Kidney epithelial cell (primary cell): ENCODE results near the gene REN. TPM values are rescaled to one million over a fixed set of nuclear protein-coding genes. Genes with fewer than 3 reads are reported as not detected.

Source experiments
- DNase-seq: peaks from one replicate; pipeline ENCODE4 v3.0.0-alpha.2; 2010; ENCODE audit warnings: low read depth
- H3K27me3 ChIP-seq: 2 replicates; pipeline ENCODE4 v1.6.0; 2011; ENCODE audit warnings: low read length; ENCODE audit not compliant: control insufficient read depth, insufficient read depth
- H3K36me3 ChIP-seq: 2 replicates; pipeline ENCODE4 v1.5.1; 2011; ENCODE audit warnings: low read length; ENCODE audit not compliant: control insufficient read depth, insufficient read depth
- H3K4me3 ChIP-seq: 2 replicates; pipeline ENCODE4 v1.5.1; 2011; ENCODE audit warnings: low read depth, mild to moderate bottlenecking, control low read depth, low read length
- CTCF ChIP-seq: IDR thresholded peaks from 2 replicates; pipeline ENCODE4 v1.5.1; 2011; ENCODE audit warnings: mild to moderate bottlenecking, moderate library complexity, low read length, control low read depth, inconsistent platforms; ENCODE audit not compliant: insufficient read depth, poor library complexity, severe bottlenecking
- total RNA-seq: library from RNA; depleted of rRNA; stranded (reverse); fragments of >200 nt; gene quantifications from 2 replicates; pipeline ENCODE4 v1.2.3, GENCODE V29; 2015

The REN gene
- total RNA-seq, 1 donor from 2014 or later, result 5.2 TPM

- no peak overlapping the region for H3K4me3 ChIP-seq
- no peak for DNase-seq
- no peaks in the 10 kb centered on the region for H3K36me3 ChIP-seq
- no peak for TF ChIP-seq CTCF
- H3K27me3 ChIP-seq, result peaks cover 2% of the 10 kb centered on the region
These were observed 18.4 kb downstream of the REN start for GRCh38 chr1:204147406-204148383.

- no peak for TF ChIP-seq CTCF
- Histone ChIP-seq H3K36me3 (no peaks in the 10 kb centered on the region), H3K27me3 (peaks cover 2% of the 10 kb centered on the region), H3K4me3 (no peak overlapping the region)
- DNase-seq, result no peak
These were observed 19.2 kb downstream of the REN start for GRCh38 chr1:204146965-204147364.

GRCh38 chr1:204146309-204146708 lies 19.8 kb downstream of the REN start:
- DNase-seq, result no peak
- Histone ChIP-seq H3K4me3 (no peak overlapping the region), H3K36me3 (no peaks in the 10 kb centered on the region), H3K27me3 (peaks cover under 1% of the 10 kb centered on the region)
- TF ChIP-seq CTCF, result no peak

- no peak for DNase-seq
- no peak for TF ChIP-seq CTCF
- Histone ChIP-seq H3K4me3 (no peak overlapping the region), H3K27me3 (no peaks in the 10 kb centered on the region), H3K36me3 (no peaks in the 10 kb centered on the region)
These were observed 21.1 kb downstream of the REN start for GRCh38 chr1:204145033-204145504.

GRCh38 chr1:204143276-204144041 lies 22.7 kb downstream of the REN start:
- Histone ChIP-seq H3K4me3 (no peak overlapping the region), H3K36me3 (no peaks in the 10 kb centered on the region), H3K27me3 (no peaks in the 10 kb centered on the region)
- no peak for TF ChIP-seq CTCF
- DNase-seq, result no peak
